Tibial artery (tissue), 4 donors: ENCODE data around the gene BCAN.

ENCODE experiments used
- DNase-seq, 2 donors: peaks; one replicate each; pipeline ENCODE4 v3.0.0-alpha.2; 2019
- H3K27ac ChIP-seq, 2 donors: fragments of 200-600 bp; sonication (generic) in 1 of 2; 1 replicate in 1 of 2; 2 replicates in 1 of 2; pipeline ENCODE4 v1.5.1; 2018 to 2019; ENCODE audit warnings: mild to moderate bottlenecking in 1 of 2
- H3K27me3 ChIP-seq, 2 donors: fragments of 200-600 bp; sonication (generic) in 1 of 2; one replicate each; pipeline versions ENCODE4 v1.5.1 to v1.6.0; 2016 to 2019
- H3K36me3 ChIP-seq, 3 donors: fragments of 200-600 bp; sonication (generic) in 2 of 3; one replicate each; pipeline ENCODE4 v1.5.1; 2016 to 2019; ENCODE audit warnings: mild to moderate bottlenecking in 2 of 3
- H3K4me1 ChIP-seq, 4 donors: fragments of 200-600 bp; sonication (generic) in 2 of 4; 1 replicate in 3 of 4; 2 replicates in 1 of 4; pipeline ENCODE4 v1.5.1; 2016 to 2019
- H3K4me3 ChIP-seq, 2 donors: fragments of 200-600 bp; sonication (generic) in 1 of 2; 1 replicate in 1 of 2; 2 replicates in 1 of 2; pipeline ENCODE4 v1.5.1; 2018 to 2019; ENCODE audit warnings: mild to moderate bottlenecking in 2 of 2
- H3K9me3 ChIP-seq, 3 donors: fragments of 200-600 bp; sonication (generic) in 1 of 3; one replicate each; pipeline ENCODE4 v1.5.1; 2016 to 2019
- intact Hi-C: fragments of 100-400 bp; cut with DNase I; formaldehyde crosslinking; loops from one replicate; pipeline ENCODE4 v1.15.0; 2023; ENCODE audit warnings: low total_unique reads
- TF ChIP-seq, protein P1 (sequence below), 2 experiments: fragments of 200-600 bp in 1 of 2; fragments of 450-650 bp in 1 of 2; IDR thresholded peaks; one replicate each; pipeline ENCODE4 v1.5.1; 2017 to 2019; ENCODE audit warnings: antibody characterized with exemption in 2 of 2, mild to moderate bottlenecking in 1 of 2, moderate library complexity in 1 of 2

The BCAN gene, protein sequence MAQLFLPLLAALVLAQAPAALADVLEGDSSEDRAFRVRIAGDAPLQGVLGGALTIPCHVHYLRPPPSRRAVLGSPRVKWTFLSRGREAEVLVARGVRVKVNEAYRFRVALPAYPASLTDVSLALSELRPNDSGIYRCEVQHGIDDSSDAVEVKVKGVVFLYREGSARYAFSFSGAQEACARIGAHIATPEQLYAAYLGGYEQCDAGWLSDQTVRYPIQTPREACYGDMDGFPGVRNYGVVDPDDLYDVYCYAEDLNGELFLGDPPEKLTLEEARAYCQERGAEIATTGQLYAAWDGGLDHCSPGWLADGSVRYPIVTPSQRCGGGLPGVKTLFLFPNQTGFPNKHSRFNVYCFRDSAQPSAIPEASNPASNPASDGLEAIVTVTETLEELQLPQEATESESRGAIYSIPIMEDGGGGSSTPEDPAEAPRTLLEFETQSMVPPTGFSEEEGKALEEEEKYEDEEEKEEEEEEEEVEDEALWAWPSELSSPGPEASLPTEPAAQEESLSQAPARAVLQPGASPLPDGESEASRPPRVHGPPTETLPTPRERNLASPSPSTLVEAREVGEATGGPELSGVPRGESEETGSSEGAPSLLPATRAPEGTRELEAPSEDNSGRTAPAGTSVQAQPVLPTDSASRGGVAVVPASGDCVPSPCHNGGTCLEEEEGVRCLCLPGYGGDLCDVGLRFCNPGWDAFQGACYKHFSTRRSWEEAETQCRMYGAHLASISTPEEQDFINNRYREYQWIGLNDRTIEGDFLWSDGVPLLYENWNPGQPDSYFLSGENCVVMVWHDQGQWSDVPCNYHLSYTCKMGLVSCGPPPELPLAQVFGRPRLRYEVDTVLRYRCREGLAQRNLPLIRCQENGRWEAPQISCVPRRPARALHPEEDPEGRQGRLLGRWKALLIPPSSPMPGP

DNA sequence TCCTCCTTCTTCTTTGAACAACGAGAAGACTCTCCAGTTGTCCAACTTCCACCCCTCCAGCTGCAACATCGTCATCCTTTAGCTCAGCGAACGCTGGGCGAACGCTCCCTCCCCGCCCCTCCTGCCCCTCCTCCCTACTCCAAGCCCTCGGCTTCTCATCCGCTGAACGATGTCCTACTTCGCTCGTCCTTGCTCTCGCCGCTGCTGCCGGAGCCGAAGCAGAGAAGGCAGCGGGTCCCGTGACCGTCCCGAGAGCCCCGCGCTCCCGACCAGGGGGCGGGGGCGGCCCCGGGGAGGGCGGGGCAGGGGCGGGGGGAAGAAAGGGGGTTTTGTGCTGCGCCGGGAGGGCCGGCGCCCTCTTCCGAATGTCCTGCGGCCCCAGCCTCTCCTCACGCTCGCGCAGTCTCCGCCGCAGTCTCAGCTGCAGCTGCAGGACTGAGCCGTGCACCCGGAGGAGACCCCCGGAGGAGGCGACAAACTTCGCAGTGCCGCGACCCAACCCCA lies at the start of gene BCAN:
Gene BCAN (plus strand): TSS at position 357 of the 504 bp plus-strand sequence. CDS start 3,938 bp downstream, outside the sequence.
- no peak for DNase-seq
- Histone ChIP-seq H3K4me1 (peaks cover 0 to 20% (median 13%) of the 10 kb centered on the region in 4 donors), H3K27me3 (peaks cover 3 to 97% of the 10 kb centered on the region in 2 donors), H3K9me3 (no peaks in the 10 kb centered on the region), H3K36me3 (no peaks in the 10 kb centered on the region), H3K27ac (no peak within 1 kb of the TSS), H3K4me3 (peak within 1 kb of the TSS; percentile 25 to 30)
- TF ChIP-seq, protein P1, sequence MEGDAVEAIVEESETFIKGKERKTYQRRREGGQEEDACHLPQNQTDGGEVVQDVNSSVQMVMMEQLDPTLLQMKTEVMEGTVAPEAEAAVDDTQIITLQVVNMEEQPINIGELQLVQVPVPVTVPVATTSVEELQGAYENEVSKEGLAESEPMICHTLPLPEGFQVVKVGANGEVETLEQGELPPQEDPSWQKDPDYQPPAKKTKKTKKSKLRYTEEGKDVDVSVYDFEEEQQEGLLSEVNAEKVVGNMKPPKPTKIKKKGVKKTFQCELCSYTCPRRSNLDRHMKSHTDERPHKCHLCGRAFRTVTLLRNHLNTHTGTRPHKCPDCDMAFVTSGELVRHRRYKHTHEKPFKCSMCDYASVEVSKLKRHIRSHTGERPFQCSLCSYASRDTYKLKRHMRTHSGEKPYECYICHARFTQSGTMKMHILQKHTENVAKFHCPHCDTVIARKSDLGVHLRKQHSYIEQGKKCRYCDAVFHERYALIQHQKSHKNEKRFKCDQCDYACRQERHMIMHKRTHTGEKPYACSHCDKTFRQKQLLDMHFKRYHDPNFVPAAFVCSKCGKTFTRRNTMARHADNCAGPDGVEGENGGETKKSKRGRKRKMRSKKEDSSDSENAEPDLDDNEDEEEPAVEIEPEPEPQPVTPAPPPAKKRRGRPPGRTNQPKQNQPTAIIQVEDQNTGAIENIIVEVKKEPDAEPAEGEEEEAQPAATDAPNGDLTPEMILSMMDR (IDR thresholded peaks at IDR 0.05) = no peak
- intact Hi-C loops = no loop called here

DNA sequence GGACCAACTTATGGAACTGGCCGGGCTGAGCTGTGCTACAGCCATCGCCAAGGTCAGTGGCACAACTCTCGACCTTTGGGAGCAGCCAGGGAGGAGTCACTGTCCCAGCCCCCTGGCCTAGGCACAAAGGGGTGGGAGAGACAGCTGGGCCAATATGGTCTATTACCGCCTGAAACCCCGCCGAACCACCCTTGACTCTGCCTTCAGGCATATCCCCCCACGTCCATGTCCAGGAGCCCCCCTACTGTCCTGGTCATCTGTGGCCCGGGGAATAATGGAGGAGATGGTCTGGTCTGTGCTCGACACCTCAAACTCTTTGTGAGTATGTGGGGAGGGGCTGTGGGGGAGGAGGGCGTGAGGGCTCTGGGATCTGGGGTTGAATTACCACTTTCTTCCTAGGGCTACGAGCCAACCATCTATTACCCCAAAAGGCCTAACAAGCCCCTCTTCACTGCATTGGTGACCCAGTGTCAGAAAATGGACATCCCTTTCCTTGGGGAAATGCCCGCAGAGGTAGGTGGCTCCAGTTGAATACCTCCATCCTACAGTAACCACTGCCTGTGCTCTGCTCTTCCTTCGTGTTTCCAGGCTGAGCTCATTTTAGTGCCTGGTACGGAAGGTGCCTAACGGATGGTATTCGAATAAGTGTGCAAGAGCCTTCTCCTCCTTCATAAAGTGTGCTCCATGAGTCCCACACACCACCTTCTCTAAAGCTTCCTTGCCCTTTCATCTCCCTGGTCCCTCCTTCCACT lies 49.6 kb upstream of the BCAN start:
- Histone ChIP-seq H3K27me3 (no peaks in the 10 kb centered on the region), H3K36me3 (peaks cover 11 to 47% (median 26%) of the 10 kb centered on the region in 3 donors), H3K27ac (peak overlapping the region; percentile 75 to 88), H3K4me3 (peak overlapping the region; percentile 63 to 80), H3K4me1 (peaks cover 0 to 19% (median 12%) of the 10 kb centered on the region in 4 donors), H3K9me3 (no peaks in the 10 kb centered on the region)
- no peak for DNase-seq
- intact Hi-C loops = loop anchor here (5.0 kb wide), 1 partner anchor 95 kb away; no protein-coding TSS in a partner anchor
- TF ChIP-seq, protein P1 (IDR thresholded peaks at IDR 0.05) = no peak

DNA sequence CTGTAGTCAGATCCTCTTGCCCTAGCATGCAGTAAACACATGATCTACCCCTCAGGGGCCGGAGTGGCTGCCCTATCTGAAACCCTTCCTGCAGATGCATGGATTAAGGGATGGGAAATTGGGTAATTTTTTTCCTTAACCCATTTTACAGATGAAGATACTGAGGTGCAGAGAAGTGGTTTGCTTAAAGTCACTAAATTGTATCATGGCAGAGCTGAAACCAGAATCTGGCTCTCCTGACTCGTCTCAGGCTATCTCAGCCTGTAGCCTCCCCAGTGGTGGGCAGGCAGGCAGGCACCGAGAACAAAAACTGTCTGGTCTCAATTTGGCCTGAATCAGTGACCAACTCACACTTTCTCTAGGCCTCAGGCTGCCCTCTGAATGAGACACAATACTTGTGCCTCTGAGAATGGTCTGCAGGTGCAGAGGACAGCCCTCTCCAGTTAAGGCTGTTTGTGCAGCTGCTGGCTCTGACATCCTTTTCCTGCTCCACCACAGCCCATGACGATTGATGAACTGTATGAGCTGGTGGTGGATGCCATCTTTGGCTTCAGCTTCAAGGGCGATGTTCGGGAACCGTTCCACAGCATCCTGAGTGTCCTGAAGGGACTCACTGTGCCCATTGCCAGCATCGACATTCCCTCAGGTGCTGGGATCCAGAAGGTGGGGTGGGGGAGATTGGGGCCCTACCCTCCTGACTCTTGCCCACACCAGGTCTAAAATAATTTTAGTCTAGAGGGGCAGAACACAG lies 48.8 kb upstream of the BCAN start:
- peaks cover 0 to 19% (median 12%) of the 10 kb centered on the region in 4 donors for H3K4me1 ChIP-seq
- TF ChIP-seq, protein P1 (IDR thresholded peaks at IDR 0.05) = no peak
- H3K27ac ChIP-seq = peak overlapping the region in 1 of 2 donors; percentile 88
- intact Hi-C loops = loop anchor here (5.0 kb wide), 1 partner anchor 96 kb away; no protein-coding TSS in a partner anchor
- no peak for DNase-seq
- H3K9me3 ChIP-seq = no peaks in the 10 kb centered on the region
- H3K4me3 ChIP-seq = no peak overlapping the region
- no peaks in the 10 kb centered on the region for H3K27me3 ChIP-seq
- peaks cover 11 to 55% (median 33%) of the 10 kb centered on the region in 3 donors for H3K36me3 ChIP-seq

DNA sequence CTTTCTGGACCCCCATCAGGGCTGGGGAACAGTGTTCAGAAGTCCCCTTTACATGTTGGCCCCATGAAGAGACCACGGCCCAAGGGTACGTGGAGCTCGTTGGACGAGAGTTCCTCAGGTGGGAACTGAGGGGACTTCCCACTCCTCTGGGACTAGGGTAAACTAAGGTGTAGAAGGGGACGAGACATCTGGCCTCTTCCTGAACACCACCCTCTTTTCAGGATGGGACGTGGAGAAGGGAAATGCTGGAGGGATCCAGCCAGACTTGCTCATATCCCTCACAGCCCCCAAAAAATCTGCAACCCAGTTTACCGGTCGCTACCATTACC lies 48.3 kb upstream of the BCAN start:
- Histone ChIP-seq H3K9me3 (no peaks in the 10 kb centered on the region), H3K36me3 (peaks cover 11 to 60% (median 38%) of the 10 kb centered on the region in 3 donors), H3K4me3 (no peak overlapping the region), H3K27me3 (no peaks in the 10 kb centered on the region), H3K4me1 (peaks cover 0 to 19% (median 12%) of the 10 kb centered on the region in 4 donors), H3K27ac (no peak overlapping the region)
- no peak for DNase-seq
- intact Hi-C loops = loop anchor here (5.0 kb wide), 1 partner anchor 96 kb away; no protein-coding TSS in a partner anchor
- TF ChIP-seq, protein P1 (IDR thresholded peaks at IDR 0.05) = no peak
